HFFc6 (cell line): ENCODE measurements around the gene DGLUCY. TPM values are rescaled to one million over a fixed set of nuclear protein-coding genes. Genes with fewer than 3 reads are reported as not detected.
"Not testable (repeated sequence)": the region's sequence is repeated elsewhere in the genome, so short reads cannot be mapped to it uniquely, and the experiment has no call there.

ENCODE experiments used
- DNase-seq: peaks from one replicate; pipeline ENCODE4 v3.0.0-alpha.2; 2018
- H3K27ac Mint-ChIP-seq: 2 replicates; pipeline ENCODE4 v1.8.0; 2020; ENCODE audit warnings: mild to moderate bottlenecking, mixed read lengths
- H3K27me3 Mint-ChIP-seq: 2 replicates; pipeline ENCODE4 v1.8.0; 2021; ENCODE audit warnings: mild to moderate bottlenecking, moderate library complexity, mixed read lengths; ENCODE audit not compliant: insufficient read depth
- H3K36me3 Mint-ChIP-seq: 2 replicates; pipeline ENCODE4 v1.8.0; 2021; ENCODE audit warnings: low read depth, mixed read lengths
- H3K4me1 Mint-ChIP-seq: 2 replicates; pipeline ENCODE4 v1.8.0; 2020; ENCODE audit warnings: low read depth, mixed read lengths
- H3K4me3 Mint-ChIP-seq: 2 replicates; pipeline ENCODE4 v1.8.0; 2020; ENCODE audit warnings: mild to moderate bottlenecking, moderate library complexity, mixed read lengths
- H3K9me3 Mint-ChIP-seq: 2 replicates; pipeline ENCODE4 v1.8.0; 2020; ENCODE audit warnings: mild to moderate bottlenecking, mixed read lengths
- total RNA-seq, 6 experiments: library from RNA; stranded (reverse); fragmentation: NEBNext Ultra II Directional; extraction: Animal tissue kit (Norgen Biotek cat#: 25700); gene quantifications; 2 replicates in 1 of 6; 3 replicates in 5 of 6; pipeline ENCODE4 v1.2.3, GENCODE V29; 2021
- TF ChIP-seq, protein P1 (sequence below): fragments of 200-600 bp; sonication (generic); IDR thresholded peaks from 2 replicates; pipeline ENCODE4 v1.5.0; 2021; ENCODE audit warnings: antibody characterized with exemption, mild to moderate bottlenecking

The DGLUCY gene
- total RNA-seq, 6 experiments from 2014 or later: 13.5 to 18.1 (median 15.2) TPM

DNA sequence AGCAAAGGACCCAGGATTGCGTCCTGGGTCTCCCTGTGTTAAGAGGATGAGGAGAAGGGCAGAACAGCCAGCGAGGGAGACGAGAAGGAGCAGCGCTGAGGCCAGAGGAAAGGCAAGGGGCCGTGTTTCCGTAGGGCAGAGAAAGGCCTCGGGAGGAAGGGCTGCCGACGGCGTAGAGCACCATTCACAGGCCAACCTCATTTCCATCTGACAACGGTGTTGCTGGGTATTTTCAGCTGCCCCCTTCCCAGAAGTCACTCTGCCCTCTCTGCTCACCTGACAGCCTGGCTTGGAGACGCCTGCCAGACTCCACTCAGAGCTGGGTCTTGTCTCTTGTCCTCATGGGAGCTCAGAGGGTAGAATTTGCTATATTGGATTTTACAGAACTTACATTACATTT lies 79.2 kb downstream of the DGLUCY start:
- TF ChIP-seq, protein P1, sequence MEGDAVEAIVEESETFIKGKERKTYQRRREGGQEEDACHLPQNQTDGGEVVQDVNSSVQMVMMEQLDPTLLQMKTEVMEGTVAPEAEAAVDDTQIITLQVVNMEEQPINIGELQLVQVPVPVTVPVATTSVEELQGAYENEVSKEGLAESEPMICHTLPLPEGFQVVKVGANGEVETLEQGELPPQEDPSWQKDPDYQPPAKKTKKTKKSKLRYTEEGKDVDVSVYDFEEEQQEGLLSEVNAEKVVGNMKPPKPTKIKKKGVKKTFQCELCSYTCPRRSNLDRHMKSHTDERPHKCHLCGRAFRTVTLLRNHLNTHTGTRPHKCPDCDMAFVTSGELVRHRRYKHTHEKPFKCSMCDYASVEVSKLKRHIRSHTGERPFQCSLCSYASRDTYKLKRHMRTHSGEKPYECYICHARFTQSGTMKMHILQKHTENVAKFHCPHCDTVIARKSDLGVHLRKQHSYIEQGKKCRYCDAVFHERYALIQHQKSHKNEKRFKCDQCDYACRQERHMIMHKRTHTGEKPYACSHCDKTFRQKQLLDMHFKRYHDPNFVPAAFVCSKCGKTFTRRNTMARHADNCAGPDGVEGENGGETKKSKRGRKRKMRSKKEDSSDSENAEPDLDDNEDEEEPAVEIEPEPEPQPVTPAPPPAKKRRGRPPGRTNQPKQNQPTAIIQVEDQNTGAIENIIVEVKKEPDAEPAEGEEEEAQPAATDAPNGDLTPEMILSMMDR: no peak
- Mint-ChIP-seq H3K27me3 (no peaks in the 10 kb centered on the region; the same call in none of the 2 replicates), H3K9me3 (no peaks in the 10 kb centered on the region), H3K4me1 (no peaks in the 10 kb centered on the region), H3K4me3 (no peak overlapping the region), H3K36me3 (peaks cover 6% of the 10 kb centered on the region; the same call in 1 of the 2 replicates), H3K27ac (no peak overlapping the region)
- DNase-seq: no peak

DNA sequence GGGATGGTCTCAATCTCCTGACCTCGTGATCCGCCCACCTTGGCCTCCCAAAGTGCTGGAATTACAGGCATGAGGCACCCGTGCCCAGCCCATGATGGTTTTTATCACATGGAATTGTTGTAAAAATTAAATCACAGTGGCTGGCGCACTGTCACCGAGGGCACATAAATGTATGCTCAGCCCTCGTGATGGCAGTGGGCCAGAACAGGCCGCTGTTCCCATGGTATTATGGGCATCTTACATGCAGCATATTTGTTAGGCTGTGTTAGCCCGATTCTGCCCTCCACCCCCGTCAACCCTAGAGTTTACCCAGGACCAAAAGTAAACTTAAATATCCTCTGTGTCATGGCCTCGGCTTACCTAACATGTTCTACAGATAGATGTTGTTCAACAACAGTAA lies 82.0 kb downstream of the DGLUCY start:
- H3K4me3 Mint-ChIP-seq: no peak overlapping the region
- no peaks in the 10 kb centered on the region for H3K4me1 Mint-ChIP-seq
- TF ChIP-seq, protein P1: no peak
- H3K9me3 Mint-ChIP-seq: peaks cover 5% of the 10 kb centered on the region; the same call in 1 of the 2 replicates
- no peaks in the 10 kb centered on the region; the same call in 1 of the 2 replicates for H3K27me3 Mint-ChIP-seq
- no peak for DNase-seq
- no peak overlapping the region for H3K27ac Mint-ChIP-seq
- H3K36me3 Mint-ChIP-seq: peaks cover 15% of the 10 kb centered on the region

DNA sequence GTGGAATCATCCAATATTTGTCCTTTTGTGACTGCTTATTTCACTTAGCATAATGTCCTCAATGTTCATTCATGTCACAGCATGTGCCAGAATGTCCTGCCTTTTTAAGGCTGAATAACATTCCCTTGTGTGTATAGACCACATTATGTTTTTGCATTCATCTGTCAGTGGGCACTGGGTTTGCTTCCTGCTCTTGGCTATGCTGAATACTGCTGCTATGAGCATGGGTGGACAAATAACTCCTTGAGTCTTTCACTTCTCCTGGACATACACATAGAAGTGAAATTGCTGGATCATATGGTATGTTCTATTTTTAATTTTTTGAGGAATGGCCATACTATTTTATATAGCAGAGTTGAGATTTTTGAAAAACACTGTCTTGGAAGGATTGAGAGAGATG lies 83.8 kb downstream of the DGLUCY start:
- TF ChIP-seq, protein P1: no peak
- no peak for DNase-seq
- H3K9me3 Mint-ChIP-seq: peaks cover 7% of the 10 kb centered on the region; the same call in 1 of the 2 replicates
- no peaks in the 10 kb centered on the region for H3K4me1 Mint-ChIP-seq
- H3K36me3 Mint-ChIP-seq: peaks cover 19% of the 10 kb centered on the region
- no peak overlapping the region for H3K4me3 Mint-ChIP-seq
- no peaks in the 10 kb centered on the region; the same call in 1 of the 2 replicates for H3K27me3 Mint-ChIP-seq
- H3K27ac Mint-ChIP-seq: no peak overlapping the region

DNA sequence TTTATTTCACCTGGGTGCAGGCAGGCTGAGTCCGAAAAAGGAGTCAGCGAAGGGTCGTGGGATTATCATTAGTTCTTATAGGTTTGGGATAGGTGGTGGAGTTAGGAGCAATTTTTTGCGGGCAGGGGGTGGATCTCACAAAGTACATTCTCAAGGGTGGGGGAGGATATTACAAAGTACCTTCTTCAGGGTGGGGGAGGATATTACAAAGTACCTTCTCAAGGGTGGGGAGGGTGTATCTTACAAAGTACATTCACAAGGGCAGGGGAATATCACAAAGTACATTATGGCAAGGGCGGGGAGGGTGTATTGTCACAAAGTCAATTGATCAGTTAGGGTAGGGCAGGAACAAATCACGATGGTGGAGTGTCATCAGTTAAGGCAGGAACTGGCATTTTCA lies 86.9 kb downstream of the DGLUCY start:
- H3K27ac Mint-ChIP-seq, H3K4me1 Mint-ChIP-seq, DNase-seq, H3K9me3 Mint-ChIP-seq, H3K4me3 Mint-ChIP-seq, H3K27me3 Mint-ChIP-seq: not testable (repeated sequence)
- peaks cover 35% of the 10 kb centered on the region for H3K36me3 Mint-ChIP-seq

DNA sequence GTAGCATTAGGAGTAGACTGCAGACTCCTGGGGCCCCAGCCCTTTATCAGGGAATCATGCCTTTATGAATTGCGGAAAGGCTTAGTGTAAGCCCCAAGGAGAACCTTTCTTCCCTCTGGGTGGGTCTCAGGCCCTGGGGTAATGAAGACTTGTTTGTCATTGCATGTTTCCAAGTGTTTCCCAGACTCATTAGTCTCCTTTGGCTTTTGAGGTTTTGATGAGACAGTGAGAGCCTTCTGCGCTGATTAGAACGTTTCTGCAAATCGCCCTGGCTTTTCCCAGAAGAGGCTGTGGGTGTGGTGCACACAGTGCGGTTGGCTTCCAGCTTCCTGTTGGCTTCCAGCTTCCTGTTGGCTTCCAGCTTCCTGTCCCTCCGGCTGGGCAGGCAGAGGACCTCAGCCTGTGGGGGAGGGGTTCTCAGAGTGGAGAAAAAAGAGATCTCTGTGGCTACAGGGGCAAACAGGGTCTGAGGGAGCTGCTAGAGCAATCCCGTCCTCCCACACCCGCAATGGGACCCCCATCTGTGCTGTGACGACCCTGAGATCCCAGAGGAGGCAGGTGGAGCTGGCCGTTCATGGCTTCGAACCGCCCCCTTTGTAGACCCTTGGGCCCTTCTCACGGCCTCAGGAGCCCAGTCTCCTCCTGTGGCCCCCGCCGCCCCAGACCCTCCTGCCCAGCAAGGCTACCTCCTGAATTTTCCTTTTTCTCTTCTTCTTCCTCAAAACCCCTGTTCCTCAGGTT lies 88.5 kb downstream of the DGLUCY start:
- peaks cover 7% of the 10 kb centered on the region; the same call in 1 of the 2 replicates for H3K9me3 Mint-ChIP-seq
- no peaks in the 10 kb centered on the region for H3K4me1 Mint-ChIP-seq
- peaks cover 35% of the 10 kb centered on the region for H3K36me3 Mint-ChIP-seq
- H3K27ac Mint-ChIP-seq: no peak overlapping the region
- no peak for DNase-seq
- no peak overlapping the region for H3K4me3 Mint-ChIP-seq
- TF ChIP-seq, protein P1: no peak
- H3K27me3 Mint-ChIP-seq: peaks cover 1% of the 10 kb centered on the region; the same call in 1 of the 2 replicates

DNA sequence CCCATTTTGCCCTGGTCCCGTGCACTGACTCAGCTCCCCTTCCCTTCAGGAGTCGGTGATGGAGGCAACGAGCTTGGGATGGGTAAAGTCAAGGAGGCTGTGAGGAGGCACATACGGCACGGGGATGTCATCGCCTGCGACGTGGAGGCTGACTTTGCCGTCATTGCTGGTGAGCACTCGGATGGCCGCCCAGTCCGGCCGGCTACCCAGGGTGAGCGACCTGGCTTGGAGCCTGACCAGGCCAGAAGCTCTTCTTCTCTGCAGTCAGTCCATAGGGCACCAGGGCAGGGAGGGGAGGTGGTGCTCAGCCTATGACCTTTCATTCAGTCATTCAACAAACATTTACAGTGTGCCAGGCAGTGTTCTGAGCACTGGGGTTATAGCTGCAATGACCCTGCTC lies 90.8 kb downstream of the DGLUCY start:
- TF ChIP-seq, protein P1: no peak
- no peak overlapping the region for H3K4me3 Mint-ChIP-seq
- no peak for DNase-seq
- H3K36me3 Mint-ChIP-seq: peaks cover 39% of the 10 kb centered on the region
- peaks cover 1% of the 10 kb centered on the region; the same call in 1 of the 2 replicates for H3K27me3 Mint-ChIP-seq
- no peaks in the 10 kb centered on the region for H3K4me1 Mint-ChIP-seq
- peaks cover 7% of the 10 kb centered on the region; the same call in 1 of the 2 replicates for H3K9me3 Mint-ChIP-seq
- H3K27ac Mint-ChIP-seq: no peak overlapping the region
